Skin of body (tissue), 2 donors: ENCODE data around the gene CACNA1F. TPM values are rescaled to one million over a fixed set of nuclear protein-coding genes. Genes with fewer than 3 reads are reported as not detected.
"Not testable (repeated sequence)": the region's sequence is repeated elsewhere in the genome, so short reads cannot be mapped to it uniquely, and the experiment has no call there.

ENCODE experiments used
- DNase-seq: peaks from one replicate; lab custom pipeline; 2025; lab: John Stamatoyannopoulos, UW
- total RNA-seq: library from RNA; depleted of rRNA; stranded (reverse); fragments of >200 nt; gene quantifications from one replicate; pipeline ENCODE4 v1.2.3, GENCODE V29; 2014

The CACNA1F gene
- total RNA-seq, 1 donor from 2014 or later: 0.10 TPM

- DNase-seq: no peak
These were observed 55.2 kb downstream of the CACNA1F start for GRCh38 chrX:49177873-49178480.

GRCh38 chrX:49177338-49177833 is 55.8 kb downstream of the CACNA1F start:
- no peak for DNase-seq

GRCh38 chrX:49176421-49177326 is 56.5 kb downstream of the CACNA1F start:
- DNase-seq: no peak

GRCh38 chrX:49175435-49176274 is 57.5 kb downstream of the CACNA1F start:
- DNase-seq: no peak

- no peak for DNase-seq
These were observed 58.4 kb downstream of the CACNA1F start for GRCh38 chrX:49174723-49175122.

- not testable (repeated sequence) for DNase-seq
These were observed 59.6 kb downstream of the CACNA1F start for GRCh38 chrX:49173544-49173943.

- DNase-seq: no peak
These were observed 60.8 kb downstream of the CACNA1F start for GRCh38 chrX:49172280-49172780.

GRCh38 chrX:49171752-49172279 is 61.3 kb downstream of the CACNA1F start, which contains the start of gene PLP2:
PLP2 (plus strand) TSS chrX:49171898; CDS start chrX:49172001, 103 bp downstream.
- no peak for DNase-seq

- DNase-seq: no peak
These were observed 65.4 kb downstream of the CACNA1F start for GRCh38 chrX:49167740-49168108.

- DNase-seq: peak; percentile 20
These were observed 66.0 kb downstream of the CACNA1F start for GRCh38 chrX:49166914-49167739.

- peak; percentile 31 for DNase-seq
These were observed 66.9 kb downstream of the CACNA1F start for GRCh38 chrX:49165901-49166881.

- DNase-seq: no peak
These were observed 68.4 kb downstream of the CACNA1F start for GRCh38 chrX:49164589-49165360.

GRCh38 chrX:49163555-49164419 is 69.4 kb downstream of the CACNA1F start:
- peak; percentile 62 for DNase-seq

GRCh38 chrX:49162620-49163019 is 70.5 kb downstream of the CACNA1F start, which contains the start of gene MAGIX:
MAGIX (plus strand) TSS chrX:49162758; CDS start chrX:49162890, 132 bp downstream.
- no peak for DNase-seq

- no peak for DNase-seq
These were observed 71.5 kb downstream of the CACNA1F start for GRCh38 chrX:49161632-49162031.

GRCh38 chrX:49160908-49161307 is 72.2 kb downstream of the CACNA1F start:
- no peak for DNase-seq

- DNase-seq: no peak
These were observed 75.9 kb downstream of the CACNA1F start for GRCh38 chrX:49157194-49157593.
